Suppressor macrophage treated with lipopolysaccharide for 1 hour (primary cell): ENCODE measurements around the gene ARFGEF3.
"Not testable (repeated sequence)": the region's sequence is repeated elsewhere in the genome, so short reads cannot be mapped to it uniquely, and the experiment has no call there.

Experiments used
- DNase-seq, 3 donors: peaks; one replicate each; pipeline ENCODE4 v3.0.0-alpha.2; 2020 to 2022

ARFGEF3 gene

DNA sequence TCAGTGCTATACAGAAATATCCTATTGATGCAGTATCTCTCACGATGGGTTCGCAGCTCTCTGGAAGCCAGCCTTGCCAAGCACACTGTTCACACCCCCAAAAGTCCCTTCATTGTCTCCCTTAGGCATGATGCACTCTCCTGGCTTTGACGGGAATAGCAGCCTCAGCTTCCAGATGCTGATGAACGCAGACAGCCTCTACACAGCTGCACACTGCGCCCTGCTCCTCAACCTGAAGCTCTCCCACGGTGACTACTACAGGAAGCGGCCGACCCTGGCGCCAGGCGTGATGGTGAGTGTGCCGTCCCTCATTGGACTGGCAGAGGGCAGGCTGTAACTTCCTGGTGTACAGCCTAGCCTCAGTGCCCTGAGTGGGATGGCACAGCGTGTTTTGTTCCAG lies 116.6 kb downstream of the ARFGEF3 start:
- DNase-seq, result no peak

GRCh38 chr6:138285800-138286199 lies 124.1 kb downstream of the ARFGEF3 start:
- no peak for DNase-seq

DNA sequence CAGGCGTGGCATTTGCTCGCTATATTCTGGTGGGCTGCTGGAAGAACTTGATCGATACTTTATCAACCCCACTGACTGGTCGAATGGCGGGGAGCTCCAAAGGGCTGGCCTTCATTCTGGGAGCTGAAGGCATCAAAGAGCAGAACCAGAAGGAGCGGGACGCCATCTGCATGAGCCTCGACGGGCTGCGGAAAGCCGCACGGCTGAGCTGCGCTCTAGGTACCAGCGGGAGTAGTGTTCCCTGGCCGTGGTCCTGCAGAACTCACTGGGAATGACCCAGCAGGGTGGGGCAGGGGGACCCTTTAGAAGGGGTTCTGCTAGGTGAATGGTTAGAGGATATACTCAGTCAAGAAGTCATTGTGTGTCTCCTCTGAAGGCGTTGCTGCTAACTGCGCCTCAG lies 125.0 kb downstream of the ARFGEF3 start:
- no peak for DNase-seq

DNA sequence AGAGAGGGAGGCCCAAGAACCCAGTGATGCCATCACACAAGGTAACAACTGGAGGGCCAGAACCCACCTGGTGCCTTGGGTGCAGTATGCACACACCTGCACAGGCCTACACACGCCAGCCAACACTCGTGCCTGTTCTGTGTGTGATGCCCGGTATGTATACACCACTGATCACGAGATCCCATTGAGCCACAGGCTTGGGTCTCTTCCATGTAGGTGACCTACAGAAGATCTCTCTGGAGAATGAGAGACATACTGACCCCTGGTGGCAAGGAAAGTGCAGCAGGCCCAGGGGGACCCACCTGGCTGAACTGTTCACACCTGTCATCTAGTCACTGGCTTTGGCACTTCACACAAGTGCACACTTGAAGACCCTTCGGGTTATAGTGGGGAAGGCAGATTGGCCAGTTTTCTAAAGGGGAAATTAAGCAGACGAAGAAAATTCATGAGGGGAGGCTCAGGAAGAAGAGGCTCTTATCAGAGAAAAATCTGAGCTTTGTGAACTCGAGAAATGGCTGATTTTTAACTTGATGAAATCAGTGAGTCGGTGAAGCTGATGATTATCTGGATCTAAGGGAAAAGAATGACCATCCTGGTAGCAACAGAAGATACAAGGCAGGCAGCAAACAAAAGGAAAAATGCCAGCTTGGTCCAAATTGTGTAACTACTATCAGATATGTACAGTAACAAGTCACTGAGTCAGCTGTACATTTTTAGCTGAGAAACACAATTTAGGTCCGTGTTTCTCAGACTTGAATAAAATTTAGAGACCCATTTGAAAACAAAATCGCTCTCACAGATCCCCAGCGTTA lies 125.6 kb downstream of the ARFGEF3 start:
- peak; percentile 31 to 51 (median 38) for DNase-seq

GRCh38 chr6:138288428-138289085 lies 126.8 kb downstream of the ARFGEF3 start:
- not testable (repeated sequence) for DNase-seq

- DNase-seq, result no peak
These were observed 128.0 kb downstream of the ARFGEF3 start for GRCh38 chr6:138289739-138290138.

GRCh38 chr6:138290423-138290962 lies 128.8 kb downstream of the ARFGEF3 start:
- DNase-seq, result no peak

DNA sequence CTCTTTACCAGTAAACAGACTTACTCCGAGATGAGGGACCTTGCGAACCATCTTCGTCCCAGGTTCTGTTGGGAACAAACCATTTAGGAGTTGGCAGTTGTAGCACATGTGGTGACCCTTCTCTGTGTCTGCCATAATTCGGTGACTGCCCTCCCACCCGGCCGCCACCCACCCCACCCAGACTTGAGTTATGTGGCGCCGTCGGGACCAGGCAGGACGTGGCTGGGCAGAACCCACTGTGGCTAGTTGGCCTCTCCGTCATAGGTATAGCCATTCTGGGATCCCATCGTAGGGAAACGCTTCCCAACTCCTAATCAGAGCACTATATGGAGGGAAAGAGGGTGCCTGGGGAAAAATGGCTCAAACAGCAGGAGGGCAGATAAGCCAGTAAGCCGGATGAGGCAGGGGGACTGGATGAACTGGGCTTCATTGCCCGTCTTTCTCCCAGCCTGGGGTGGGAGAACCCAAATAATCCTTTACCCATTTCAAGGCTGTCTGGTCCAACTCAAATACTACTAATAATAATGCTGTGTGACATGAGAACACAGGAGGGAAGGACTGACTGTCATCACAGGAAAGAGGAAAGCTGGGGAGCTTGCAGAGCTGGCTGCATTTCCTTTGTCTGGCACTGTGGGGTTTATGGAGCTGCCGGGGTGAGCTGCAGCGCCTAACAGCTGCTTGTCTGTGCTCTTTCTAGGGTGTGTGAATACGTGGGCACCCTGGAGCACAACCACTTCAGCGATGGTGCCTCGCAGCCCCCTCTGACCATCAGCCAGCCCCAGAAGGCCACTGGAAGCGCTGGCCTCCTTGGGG lies 129.5 kb downstream of the ARFGEF3 start:
- no peak for DNase-seq

GRCh38 chr6:138291849-138292181 lies 130.1 kb downstream of the ARFGEF3 start:
- no peak for DNase-seq

DNA sequence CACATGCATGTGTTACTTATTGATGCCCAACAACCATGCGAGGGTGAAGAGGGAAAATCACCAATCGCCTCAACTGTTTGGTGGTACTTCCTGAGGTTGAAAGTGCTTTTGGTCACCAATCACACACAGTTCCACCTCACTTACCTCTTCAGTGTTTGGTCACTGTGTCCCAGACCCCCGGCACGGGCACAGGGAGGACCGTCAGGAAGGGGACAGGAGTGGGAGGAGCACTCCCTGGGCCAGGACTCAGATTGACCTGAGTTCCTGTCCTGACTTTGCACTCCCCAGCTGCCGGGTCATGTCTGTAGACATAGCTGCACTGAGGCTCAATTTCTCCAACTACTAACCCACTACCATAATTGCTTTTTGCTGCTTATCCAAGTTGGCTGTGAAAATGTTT lies 130.7 kb downstream of the ARFGEF3 start:
- no peak for DNase-seq

DNA sequence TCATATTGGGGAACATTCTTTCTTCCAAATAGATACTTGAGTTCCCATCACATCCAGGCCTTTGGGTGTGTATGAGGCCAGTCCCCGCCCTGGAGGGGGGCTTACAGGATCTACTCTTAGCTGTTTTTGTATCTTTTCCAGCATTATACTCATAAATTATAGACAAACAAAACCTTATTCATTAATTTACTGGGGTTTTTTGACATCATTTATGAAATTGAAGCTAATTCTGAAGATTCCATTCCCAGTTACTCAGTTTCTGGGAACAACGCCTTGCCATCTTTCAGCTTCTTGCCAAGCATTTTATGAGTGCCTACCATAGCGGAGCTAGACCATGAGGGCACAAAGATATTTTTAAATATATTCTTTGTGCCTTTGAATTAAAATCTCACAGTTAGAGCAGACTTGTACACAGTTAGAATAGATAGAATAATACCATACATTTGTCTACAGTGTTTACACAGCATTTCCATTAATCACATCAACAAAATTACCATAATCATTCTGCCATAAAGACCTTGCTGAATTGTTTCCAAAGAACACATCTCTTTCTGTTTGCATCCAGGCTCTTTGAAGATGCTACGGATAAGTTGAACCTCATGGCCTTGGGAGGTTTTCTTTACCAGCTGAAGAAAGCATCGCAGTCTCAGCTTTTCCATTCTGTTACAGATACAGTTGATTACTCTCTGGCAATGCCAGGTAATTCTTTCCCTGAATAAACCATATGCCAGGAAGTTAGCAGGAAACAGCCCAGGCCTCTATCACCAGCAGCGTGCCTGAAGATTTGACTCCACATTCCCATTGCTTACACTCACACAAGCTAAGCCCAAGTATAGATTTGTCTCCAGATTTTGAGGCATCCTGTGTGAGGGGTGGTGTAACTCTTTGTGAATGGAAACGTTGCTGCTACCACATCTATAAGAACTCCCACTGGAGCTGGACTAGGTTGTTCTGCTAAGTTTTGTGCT lies 132.0 kb downstream of the ARFGEF3 start:
- DNase-seq, result no peak

DNA sequence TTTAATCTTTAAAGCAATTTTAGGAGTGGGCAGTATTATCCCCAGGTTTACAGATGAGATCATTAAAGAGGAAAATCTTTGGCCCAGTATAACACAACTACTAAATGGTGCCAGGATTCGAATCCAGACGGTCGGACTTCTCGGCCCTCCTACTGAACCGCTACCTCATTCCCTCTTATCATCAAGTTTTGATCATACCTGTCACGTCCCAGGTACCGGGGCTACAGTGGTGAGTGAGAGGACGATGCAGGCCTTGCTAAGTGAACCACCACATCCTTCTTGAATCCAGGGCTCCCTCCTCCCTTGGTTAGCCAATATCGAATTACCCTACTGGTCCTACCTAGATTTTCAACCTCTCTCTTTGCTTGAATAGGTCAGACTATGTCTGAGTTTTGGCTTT lies 134.6 kb downstream of the ARFGEF3 start:
- no peak for DNase-seq

DNA sequence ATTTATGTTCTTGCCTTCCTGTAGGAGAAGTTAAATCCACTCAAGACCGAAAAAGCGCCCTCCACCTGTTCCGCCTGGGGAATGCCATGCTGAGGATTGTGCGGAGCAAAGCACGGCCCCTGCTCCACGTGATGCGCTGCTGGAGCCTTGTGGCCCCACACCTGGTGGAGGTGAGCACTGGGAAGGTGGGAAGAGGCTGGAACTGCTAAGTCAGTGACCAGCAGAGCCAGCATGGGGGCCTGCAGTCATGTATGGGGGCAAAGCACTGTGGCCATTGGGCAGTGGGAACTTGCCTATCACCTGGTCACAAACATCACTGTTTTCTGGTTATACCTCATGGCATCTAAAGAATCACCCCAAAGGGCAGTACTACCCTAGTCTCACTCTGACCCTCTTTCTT lies 135.0 kb downstream of the ARFGEF3 start:
- DNase-seq, result no peak

GRCh38 chr6:138297761-138298298 lies 136.1 kb downstream of the ARFGEF3 start:
- DNase-seq, result no peak

DNA sequence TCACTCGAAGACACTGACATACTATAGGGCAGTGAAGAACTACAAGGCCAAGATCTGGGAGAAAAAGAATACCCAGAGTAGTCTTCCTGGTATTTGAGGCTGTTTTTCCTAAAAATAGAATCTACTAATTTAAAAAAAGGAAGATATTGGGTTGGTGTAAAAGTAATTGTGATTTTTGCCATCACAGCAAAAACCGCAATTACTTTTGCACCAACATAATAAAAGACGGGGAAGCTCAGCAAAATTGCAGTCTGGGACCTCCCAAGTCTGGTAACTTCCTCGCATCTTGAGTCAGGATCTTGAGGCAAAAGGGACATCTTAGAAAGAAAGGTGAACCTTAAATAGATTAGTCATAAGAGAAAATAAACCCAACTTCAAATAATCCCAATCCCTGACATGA lies 138.7 kb downstream of the ARFGEF3 start:
- DNase-seq, result no peak

DNA sequence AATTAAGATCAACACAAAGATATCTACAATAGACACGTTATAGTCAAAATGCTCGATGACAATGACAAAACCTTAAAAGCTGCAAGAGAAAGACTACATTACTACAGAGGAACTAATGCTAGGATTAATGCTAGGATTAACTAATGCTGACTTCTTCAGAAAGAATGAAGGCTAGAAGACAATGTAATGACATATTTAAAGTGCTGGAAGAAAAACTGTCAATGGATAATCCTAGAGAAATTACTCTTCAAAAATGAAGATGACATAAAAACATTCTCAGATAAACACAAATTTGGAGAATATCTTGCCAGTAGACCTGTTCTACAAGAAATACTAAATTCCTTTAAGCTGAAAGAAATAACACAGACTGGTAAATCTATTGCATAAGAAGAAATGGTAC lies 140.8 kb downstream of the ARFGEF3 start:
- DNase-seq, result no peak

DNA sequence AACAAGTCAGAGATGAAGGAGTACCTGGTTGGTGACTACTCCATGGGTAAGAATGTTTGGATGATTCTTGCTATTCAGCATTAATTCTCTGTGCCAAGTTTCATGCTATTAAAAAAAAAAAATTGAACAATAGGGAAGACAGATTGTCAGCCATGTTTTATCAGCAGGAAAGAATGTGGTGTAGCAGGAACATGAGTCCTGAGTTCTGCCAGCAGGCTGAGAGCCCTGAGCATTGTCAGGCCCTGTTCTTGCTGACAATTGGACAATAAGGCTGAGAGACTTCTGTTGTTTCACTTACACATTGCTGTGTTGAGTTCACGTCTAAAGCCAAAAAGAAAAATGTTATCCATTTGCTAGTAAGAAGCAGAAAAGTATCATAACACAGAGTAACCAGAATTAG lies 145.6 kb downstream of the ARFGEF3 start:
- no peak for DNase-seq

- no peak for DNase-seq
These were observed 146.3 kb downstream of the ARFGEF3 start for GRCh38 chr6:138307816-138308730.

DNA sequence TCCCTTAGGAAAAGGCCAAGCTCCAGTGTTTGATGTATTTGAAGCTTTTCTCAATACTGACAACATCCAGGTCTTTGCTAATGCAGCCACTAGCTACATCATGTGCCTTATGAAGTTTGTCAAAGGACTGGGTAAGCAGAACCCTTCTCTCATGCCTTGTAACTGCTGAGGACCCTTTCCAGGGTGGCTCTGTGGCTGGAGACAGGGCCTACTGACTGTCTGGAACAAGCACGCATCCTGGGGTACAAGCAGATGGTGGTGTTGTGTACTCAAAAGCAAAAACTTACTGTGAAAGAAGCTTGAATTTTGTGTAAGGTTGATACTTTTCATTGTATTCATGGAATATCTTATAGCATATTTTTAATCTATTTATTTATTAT lies 147.0 kb downstream of the ARFGEF3 start:
- no peak for DNase-seq

DNA sequence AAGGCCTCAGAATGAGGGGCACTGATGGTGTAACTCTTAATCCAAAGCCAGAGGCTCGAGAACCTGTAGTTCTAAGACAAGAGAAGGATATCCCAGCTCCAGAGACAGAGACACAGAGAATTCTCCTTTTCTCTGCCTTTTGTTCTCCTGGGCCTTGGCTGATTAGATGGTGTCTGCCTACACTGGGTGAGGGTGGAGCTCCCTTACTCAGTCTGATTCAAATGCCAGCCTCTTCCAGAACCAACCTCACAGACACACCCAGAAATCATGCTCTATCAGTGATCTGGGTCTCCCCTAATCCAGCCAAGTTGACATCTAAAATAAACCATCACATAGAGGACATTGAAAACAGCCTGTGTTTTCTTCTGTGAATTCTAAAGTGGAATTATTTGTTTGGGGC lies 148.0 kb downstream of the ARFGEF3 start:
- no peak for DNase-seq

DNA sequence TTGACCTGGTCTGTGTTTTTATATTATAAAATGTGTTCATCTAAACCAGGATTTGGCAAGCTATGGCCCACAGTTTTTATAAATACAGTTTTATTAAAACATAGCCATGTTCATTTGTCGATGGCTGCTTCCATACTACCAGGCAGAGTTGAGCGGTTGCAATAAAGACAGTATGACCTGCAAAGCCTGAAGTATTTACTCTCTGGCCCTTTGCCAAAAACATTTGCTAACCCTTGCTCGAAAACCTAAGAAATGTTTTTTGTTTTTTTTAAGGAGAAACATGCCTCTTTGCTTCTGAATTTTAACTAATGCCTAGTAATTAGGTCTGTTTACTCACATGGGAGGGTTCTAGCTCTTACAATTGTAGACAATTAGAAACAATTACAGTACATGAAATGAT lies 148.6 kb downstream of the ARFGEF3 start:
- no peak for DNase-seq
